ENCODE results near the gene REPIN1.
A peak's percentile ranks its signal among the peaks of the same experiment; 100 is the strongest.

The REPIN1 gene

GRCh38 chr7:150377635-150378034 is 9.0 kb downstream of the REPIN1 start:
- Histone ChIP-seq H3K9ac (ENCODE audit: low read depth, low read length) (peak overlapping the region; percentile 95), H3K9me3 (ENCODE audit: insufficient read depth, low read length, severe bottlenecking) (no peaks in the 10 kb centered on the region), H3K4me2 (ENCODE audit: insufficient read depth, low read length) (peak overlapping the region; percentile 83), H3K4me1 (ENCODE audit: insufficient read depth, low read length) (peaks cover 86% of the 10 kb centered on the region), H3K4me3 (ENCODE audit: low read depth in 1 of 2, low read length in 2 of 2) (peak overlapping the region in 1 of 2 experiments; percentile 69; a peak in 2 of 4 replicates), H3K27ac (ENCODE audit: low read length) (peak overlapping the region; percentile 98), H3K79me2 (ENCODE audit: insufficient read depth, low read length) (peaks cover 92% of the 10 kb centered on the region), H3K36me3 (ENCODE audit: insufficient read depth, low read length) (peaks cover 38% of the 10 kb centered on the region), H4K20me1 (ENCODE audit: insufficient read depth, low read length) (peaks cover 31% of the 10 kb centered on the region), H3K27me3 (ENCODE audit: insufficient read depth, low read length, poor library complexity) (no peaks in the 10 kb centered on the region), H2AFZ (ENCODE audit: low read depth, low read length) (no peak overlapping the region)
- ATAC-seq (ENCODE audit: insufficient read depth, low read depth) = no peak
- no peak for DNase-seq
- TF ChIP-seq EZH2 (IDR thresholded peaks at IDR 0.05; ENCODE audit: borderline replicate concordance, low read depth, low read length, severe bottlenecking) (no peak), CTCF (IDR thresholded peaks at IDR 0.05; ENCODE audit: borderline replicate concordance, extremely low read depth, low read length, poor library complexity, severe bottlenecking) (no peak)

GRCh38 chr7:150378115-150378852 is 9.7 kb downstream of the REPIN1 start:
- peak overlapping the region; percentile 83 for H3K4me2 ChIP-seq (ENCODE audit: insufficient read depth, low read length)
- H4K20me1 ChIP-seq (ENCODE audit: insufficient read depth, low read length) = peaks cover 25% of the 10 kb centered on the region
- peaks cover 92% of the 10 kb centered on the region for H3K79me2 ChIP-seq (ENCODE audit: insufficient read depth, low read length)
- H3K4me1 ChIP-seq (ENCODE audit: insufficient read depth, low read length) = peaks cover 80% of the 10 kb centered on the region
- H3K27ac ChIP-seq (ENCODE audit: low read length) = peak overlapping the region; percentile 98
- no peaks in the 10 kb centered on the region for H3K27me3 ChIP-seq (ENCODE audit: insufficient read depth, low read length, poor library complexity)
- H3K36me3 ChIP-seq (ENCODE audit: insufficient read depth, low read length) = peaks cover 33% of the 10 kb centered on the region
- H3K4me3 ChIP-seq (ENCODE audit: low read depth in 1 of 2, low read length in 2 of 2) = peak overlapping the region; percentile 69 to 74; a peak in 3 of 4 replicates
- peak overlapping the region; percentile 63 for H2AFZ ChIP-seq (ENCODE audit: low read depth, low read length)
- H3K9me3 ChIP-seq (ENCODE audit: insufficient read depth, low read length, severe bottlenecking) = no peaks in the 10 kb centered on the region
- DNase-seq = peak; percentile 89
- ATAC-seq (ENCODE audit: insufficient read depth, low read depth) = peak; percentile 56
- TF ChIP-seq EZH2 (IDR thresholded peaks at IDR 0.05; ENCODE audit: borderline replicate concordance, low read depth, low read length, severe bottlenecking) = no peak
- peak; percentile 68 for TF ChIP-seq CTCF (IDR thresholded peaks at IDR 0.05; ENCODE audit: borderline replicate concordance, extremely low read depth, low read length, poor library complexity, severe bottlenecking)
- H3K9ac ChIP-seq (ENCODE audit: low read depth, low read length) = peak overlapping the region; percentile 95

GRCh38 chr7:150378853-150379440 is 10.3 kb downstream of the REPIN1 start, which contains the start of gene ZNF775:
ZNF775 (plus strand) TSS chr7:150379330; CDS start chr7:150388471, 9,141 bp downstream.
- H3K27me3 ChIP-seq (ENCODE audit: insufficient read depth, low read length, poor library complexity) = no peaks in the 10 kb centered on the region
- H2AFZ ChIP-seq (ENCODE audit: low read depth, low read length) = peak within 1 kb of the TSS; percentile 63
- peak within 1 kb of the TSS; percentile 95 for H3K9ac ChIP-seq (ENCODE audit: low read depth, low read length)
- peak; percentile 7 for TF ChIP-seq CTCF (IDR thresholded peaks at IDR 0.05; ENCODE audit: borderline replicate concordance, extremely low read depth, low read length, poor library complexity, severe bottlenecking)
- TF ChIP-seq EZH2 (IDR thresholded peaks at IDR 0.05; ENCODE audit: borderline replicate concordance, low read depth, low read length, severe bottlenecking) = no peak
- peak; percentile 83 for ATAC-seq (ENCODE audit: insufficient read depth, low read depth)
- H3K4me1 ChIP-seq (ENCODE audit: insufficient read depth, low read length) = peaks cover 76% of the 10 kb centered on the region
- peak within 1 kb of the TSS; percentile 83 for H3K4me2 ChIP-seq (ENCODE audit: insufficient read depth, low read length)
- peaks cover 22% of the 10 kb centered on the region for H4K20me1 ChIP-seq (ENCODE audit: insufficient read depth, low read length)
- H3K27ac ChIP-seq (ENCODE audit: low read length) = peak within 1 kb of the TSS; percentile 98
- peaks cover 27% of the 10 kb centered on the region for H3K36me3 ChIP-seq (ENCODE audit: insufficient read depth, low read length)
- no peaks in the 10 kb centered on the region for H3K9me3 ChIP-seq (ENCODE audit: insufficient read depth, low read length, severe bottlenecking)
- H3K4me3 ChIP-seq (ENCODE audit: low read depth in 1 of 2, low read length in 2 of 2) = peak within 1 kb of the TSS; percentile 69 to 74
- DNase-seq = peak; percentile 94
- H3K79me2 ChIP-seq (ENCODE audit: insufficient read depth, low read length) = peaks cover 92% of the 10 kb centered on the region

Data from DND-41 (cell line).